Activated CD4-positive, alpha-beta T cell treated with anti-CD3 and anti-CD28 coated beads for 48 hours (primary cell): ENCODE data around the gene S100A5.
A peak's percentile ranks its signal among the peaks of the same experiment; 100 is the strongest.

ENCODE experiments used
- DNase-seq: peaks from one replicate; pipeline ENCODE4 v3.0.0-alpha.2; 2020

S100A5 gene

GRCh38 chr1:153506386-153506785 lies 34.3 kb downstream of the S100A5 start:
- DNase-seq, result no peak

GRCh38 chr1:153505576-153505975 lies 35.2 kb downstream of the S100A5 start:
- no peak for DNase-seq

GRCh38 chr1:153503766-153504165 lies 37.0 kb downstream of the S100A5 start:
- no peak for DNase-seq

- DNase-seq, result no peak
Observed at GRCh38 chr1:153498746-153499145, 42.0 kb downstream of the S100A5 start.

- no peak for DNase-seq
Observed at GRCh38 chr1:153495536-153495935, 45.2 kb downstream of the S100A5 start.

- peak; percentile 91 for DNase-seq
Observed at GRCh38 chr1:153494976-153495535, 45.7 kb downstream of the S100A5 start.

- DNase-seq, result no peak
Observed at GRCh38 chr1:153493343-153493960, 47.3 kb downstream of the S100A5 start.

GRCh38 chr1:153490272-153491051 lies 50.3 kb downstream of the S100A5 start:
- no peak for DNase-seq

- DNase-seq, result no peak
Observed at GRCh38 chr1:153488731-153489130, 52.0 kb downstream of the S100A5 start.

GRCh38 chr1:153487707-153488106 lies 53.0 kb downstream of the S100A5 start:
- DNase-seq, result no peak
